H4 (cell line): ENCODE measurements around the gene OR7D2. TPM values are rescaled to one million over a fixed set of nuclear protein-coding genes. Genes with fewer than 3 reads are reported as not detected.

Source experiments
- DNase-seq: peaks from one replicate; pipeline ENCODE4 v3.0.0-alpha.2; 2015; ENCODE audit warnings: low spot score
- total RNA-seq: library from RNA; depleted of rRNA; stranded (reverse); fragments of >200 nt; shearing (Covaris generic); gene quantifications from 2 replicates; pipeline ENCODE4 v1.2.3, GENCODE V29; 2014; rRNA removed

Gene OR7D2
- total RNA-seq, 1 experiment from 2014 or later: not detected

DNA sequence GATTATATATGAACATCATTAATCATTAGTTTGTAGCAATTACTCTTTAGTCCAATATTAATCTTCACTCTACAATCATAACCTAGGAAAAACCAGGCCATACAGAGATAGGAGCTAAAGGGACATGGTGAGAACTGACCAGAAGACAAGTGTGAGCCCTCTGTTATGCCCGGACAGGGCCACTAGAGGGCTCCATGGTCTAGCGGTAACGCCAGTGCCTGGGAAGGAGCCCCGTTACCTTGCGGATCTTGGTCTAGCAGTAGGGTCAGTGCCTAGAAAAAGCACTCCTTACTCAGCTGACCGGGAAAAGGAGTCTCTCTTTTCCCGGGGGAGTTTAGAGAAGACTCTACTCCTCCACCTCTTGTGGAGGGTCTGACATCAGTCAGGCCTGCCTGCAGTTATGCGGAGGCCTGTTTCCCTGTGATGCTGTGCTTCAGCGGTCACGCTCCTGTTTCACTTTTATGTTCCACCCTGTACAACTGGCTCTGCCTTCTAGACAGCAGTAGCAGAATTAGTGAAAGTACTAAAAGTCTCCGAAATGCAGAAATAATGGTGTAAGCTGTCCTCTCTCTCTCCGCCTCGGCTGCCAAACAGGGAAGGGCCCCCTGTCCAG lies 26.8 kb downstream of the OR7D2 start:
- peak; percentile 39 for DNase-seq

DNA sequence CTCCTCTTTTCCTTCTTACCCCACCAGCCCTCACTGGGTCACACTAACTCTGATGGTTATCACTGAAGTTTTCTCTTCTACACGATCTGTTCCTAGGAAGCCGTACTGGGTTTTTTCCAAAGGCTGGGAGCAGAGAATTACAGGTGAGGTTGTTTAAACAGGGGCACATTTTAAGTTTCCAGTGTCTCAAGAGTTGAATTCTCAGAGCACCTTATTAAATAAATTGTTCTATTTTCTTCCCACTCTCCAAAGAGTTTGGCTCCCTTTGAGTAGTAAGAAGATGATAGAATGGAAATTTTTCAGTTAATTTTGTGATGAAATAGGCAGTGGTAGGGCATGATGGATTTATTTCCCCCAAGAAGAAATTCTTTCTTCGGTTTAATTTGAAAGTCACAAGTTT lies 40.7 kb downstream of the OR7D2 start, which contains the start of gene OR7D4:
TSS of gene OR7D4 (minus strand) at position 101 of the 400 bp plus-strand sequence. CDS start 4,752 bp downstream, outside the sequence.
- DNase-seq: no peak

Other genes starting within 250 kb of the OR7D2 start
- not detected in 2 replicates for gene MUC16, start 168.6 kb upstream of the OR7D2 start, total RNA-seq
- gene OR1M1, start 91.9 kb upstream of the OR7D2 start, total RNA-seq: not detected in 2 replicates
- not detected in 2 replicates for gene OR7G2, start 71.5 kb upstream of the OR7D2 start, total RNA-seq
- gene OR7G1, start 63.2 kb upstream of the OR7D2 start, total RNA-seq: not detected in 2 replicates
- not detected in 2 replicates for gene OR7G3, start 52.0 kb upstream of the OR7D2 start, total RNA-seq
- gene ZNF317, start 38.6 kb upstream of the OR7D2 start, total RNA-seq: 14.1 and 24.3 TPM in 2 replicates
- not detected in 2 replicates for gene OR7D4, start 40.6 kb downstream of the OR7D2 start, total RNA-seq
- not detected in 2 replicates for gene OR7E24, start 72.0 kb downstream of the OR7D2 start, total RNA-seq
- 8.9 and 21.8 TPM in 2 replicates for gene ZNF699, start 130.9 kb downstream of the OR7D2 start, total RNA-seq
- gene ZNF559, start 145.2 kb downstream of the OR7D2 start, total RNA-seq: 6.8 and 15.9 TPM in 2 replicates
- 1.0 and 4.4 TPM in 2 replicates for gene ZNF177, start 184.0 kb downstream of the OR7D2 start, total RNA-seq